Gastrocnemius medialis (tissue), 4 donors: ENCODE results near the gene ZNF511. TPM values are rescaled to one million over a fixed set of nuclear protein-coding genes. Genes with fewer than 3 reads are reported as not detected.

Source experiments
- ATAC-seq, 2 donors: fragments of 150-250 bp; one replicate each; pipeline ENCODE4 v1.9.1; 2016
- DNase-seq, 2 donors: peaks; one replicate each; pipeline ENCODE4 v3.0.0-alpha.2; 2019
- H3K27ac ChIP-seq, 4 donors: fragments of 200-600 bp; sonication (generic); 1 replicate in 1 of 4; 2 replicates in 3 of 4; pipeline ENCODE4 v1.5.1; 2016 to 2018; ENCODE audit warnings: mild to moderate bottlenecking in 2 of 4, moderate library complexity in 1 of 4
- H3K27me3 ChIP-seq, 3 donors: fragments of 200-600 bp; sonication (generic) in 2 of 3; 1 replicate in 1 of 3; 2 replicates in 2 of 3; pipeline versions ENCODE4 v1.5.1 to v1.6.0; 2016 to 2019; ENCODE audit warnings: mild to moderate bottlenecking in 1 of 3, moderate library complexity in 1 of 3
- H3K36me3 ChIP-seq, 2 donors: fragments of 200-600 bp; sonication (generic) in 1 of 2; one replicate each; pipeline ENCODE4 v1.5.1; 2017 to 2018
- H3K4me1 ChIP-seq, 2 donors: fragments of 200-600 bp; sonication (generic) in 1 of 2; one replicate each; pipeline ENCODE4 v1.5.1; 2016 to 2017; ENCODE audit warnings: mild to moderate bottlenecking in 2 of 2
- H3K4me3 ChIP-seq, 4 donors: fragments of 200-600 bp; sonication (generic) in 3 of 4; 1 replicate in 1 of 4; 2 replicates in 3 of 4; pipeline ENCODE4 v1.5.1; 2016 to 2019; ENCODE audit warnings: mild to moderate bottlenecking in 2 of 4
- H3K9me3 ChIP-seq, 3 donors: fragments of 200-600 bp; sonication (generic) in 2 of 3; 1 replicate in 1 of 3; 2 replicates in 2 of 3; pipeline ENCODE4 v1.5.1; 2016 to 2019
- CTCF ChIP-seq, 5 experiments: fragments of 450-650 bp in 3 of 5; fragments of 200-600 bp in 2 of 5; sonication (generic) in 2 of 5; IDR thresholded peaks in 4 of 5; conservative IDR thresholded peaks in 1 of 5; 1 replicate in 4 of 5; 2 replicates in 1 of 5; pipeline ENCODE4 v1.5.1; 2016 to 2019; ENCODE audit warnings: antibody characterized with exemption in 5 of 5, mild to moderate bottlenecking in 3 of 5, moderate library complexity in 3 of 5
- POLR2A ChIP-seq, 2 donors: fragments of 450-650 bp; IDR thresholded peaks; one replicate each; pipeline ENCODE4 v1.6.1; 2017; ENCODE audit warnings: antibody characterized with exemption in 2 of 2, mild to moderate bottlenecking in 2 of 2, moderate library complexity in 2 of 2
- in situ Hi-C, 4 donors: fragments of 200-750 bp; cut with MboI; loops; one replicate each; pipeline versions ENCODE4 v1.15.0 to v1.8.0; 2017; ENCODE audit warnings: low sequenced_read_pairs in 4 of 4
- intact Hi-C: fragments of 100-400 bp; cut with DNase I; formaldehyde crosslinking; loops from one replicate; pipeline ENCODE4 v1.15.1; 2023; ENCODE audit warnings: low total_unique reads
- total RNA-seq, 4 donors: library from RNA; depleted of rRNA; stranded (reverse); fragments of >200 nt; gene quantifications; one replicate each; pipeline versions ENCODE4 v1.1.0 to v1.2.3, GENCODE V29; 2016

The ZNF511 gene
- total RNA-seq, 4 donors from 2014 or later: 25.0 to 49.5 (median 41.9) TPM

GRCh38 chr10:133359972-133360610, 51.4 kb downstream of the ZNF511 start:
- DNase-seq: no peak
- Histone ChIP-seq H3K9me3 (no peaks in the 10 kb centered on the region), H3K4me3 (no peak overlapping the region), H3K4me1 (peaks cover 4 to 8% of the 10 kb centered on the region in 2 donors), H3K36me3 (peaks cover 0 to 29% of the 10 kb centered on the region in 2 donors), H3K27ac (no peak overlapping the region), H3K27me3 (peaks cover 4 to 19% (median 13%) of the 10 kb centered on the region in 3 donors)
- TF ChIP-seq POLR2A (IDR thresholded peaks at IDR 0.05) (no peak), CTCF (IDR thresholded peaks at IDR 0.05 in 4 of 5, conservative IDR thresholded peaks at IDR 0.05 in 1 of 5) (no peak)
- ATAC-seq: no peak
- intact Hi-C loops (no loop called here), in situ Hi-C loops (no loop called here)

GRCh38 chr10:133361227-133361626, 52.5 kb downstream of the ZNF511 start:
- TF ChIP-seq CTCF (IDR thresholded peaks at IDR 0.05 in 4 of 5, conservative IDR thresholded peaks at IDR 0.05 in 1 of 5): no peak
- no peak for TF ChIP-seq POLR2A (IDR thresholded peaks at IDR 0.05)
- Histone ChIP-seq H3K4me1 (peaks cover 4 to 8% of the 10 kb centered on the region in 2 donors), H3K9me3 (no peaks in the 10 kb centered on the region), H3K36me3 (peaks cover 0 to 40% of the 10 kb centered on the region in 2 donors), H3K27me3 (peaks cover 4 to 10% (median 9%) of the 10 kb centered on the region in 3 donors), H3K4me3 (no peak overlapping the region), H3K27ac (no peak overlapping the region)
- in situ Hi-C loops: no loop called here
- ATAC-seq (no peak), DNase-seq (no peak)
- intact Hi-C loops: no loop called here

DNA sequence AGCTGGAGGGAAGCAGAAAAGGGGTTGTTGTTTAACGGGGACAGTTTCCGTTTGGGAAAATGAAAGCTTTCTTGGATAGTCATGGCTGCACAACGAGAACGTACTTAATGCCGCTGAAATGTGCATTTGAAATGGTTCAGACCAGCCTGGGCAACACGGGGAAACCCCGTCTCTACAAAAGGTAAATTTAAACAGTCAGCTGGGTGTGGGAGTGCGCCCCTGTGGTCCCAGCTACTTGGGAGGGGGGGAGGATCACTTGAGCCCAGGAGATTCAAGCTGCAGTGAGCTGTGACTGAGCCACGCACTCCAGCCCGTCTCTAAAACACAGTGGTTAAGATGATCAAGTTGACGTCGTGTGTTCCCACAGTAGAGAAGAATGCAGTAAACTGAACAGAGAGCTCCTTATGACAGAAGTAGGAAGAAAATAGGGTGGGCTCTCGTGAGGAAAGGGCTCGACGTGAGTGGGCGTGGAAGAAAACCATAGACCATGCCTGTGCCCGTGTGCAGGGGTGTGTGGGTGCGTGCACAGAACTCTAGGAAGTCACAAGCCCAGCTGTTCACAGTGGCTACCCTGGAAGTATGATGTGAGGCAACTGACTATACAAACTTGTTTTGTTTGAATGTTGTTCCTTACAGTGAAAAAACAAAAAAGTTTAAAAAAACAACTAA, 53.2 kb downstream of the ZNF511 start:
- peaks cover 0 to 47% of the 10 kb centered on the region in 2 donors for H3K36me3 ChIP-seq
- no peak for TF ChIP-seq CTCF (IDR thresholded peaks at IDR 0.05 in 4 of 5, conservative IDR thresholded peaks at IDR 0.05 in 1 of 5)
- no peak for TF ChIP-seq POLR2A (IDR thresholded peaks at IDR 0.05)
- H3K27me3 ChIP-seq: peaks cover 2 to 6% (median 4%) of the 10 kb centered on the region in 3 donors
- no peak overlapping the region for H3K4me3 ChIP-seq
- in situ Hi-C loops: no loop called here
- DNase-seq (no peak), ATAC-seq (no peak)
- peaks cover 3% of the 10 kb centered on the region in 2 donors for H3K4me1 ChIP-seq
- H3K27ac ChIP-seq: no peak overlapping the region
- intact Hi-C loops: no loop called here
- H3K9me3 ChIP-seq: no peaks in the 10 kb centered on the region

Other genes starting within 250 kb of the ZNF511 start
- gene ADGRA1, start 221.0 kb upstream of the ZNF511 start, total RNA-seq: not detected
- gene KNDC1, start 148.7 kb upstream of the ZNF511 start, total RNA-seq: under 1 TPM in 2 of 4 donors, not detected in 2; 0.04 to 0.13 TPM
- not detected for gene UTF1, start 78.7 kb upstream of the ZNF511 start, total RNA-seq
- gene VENTX, start 71.1 kb upstream of the ZNF511 start, total RNA-seq: 1 to 10 TPM in 1 of 4 donors, under 1 TPM in 3; 0.13 to 1.3 (median 0.34) TPM
- 1 to 10 TPM in 3 of 4 donors, under 1 TPM in 1; 0.90 to 2.1 (median 1.2) TPM for gene ADAM8, start 32.0 kb upstream of the ZNF511 start, total RNA-seq
- gene TUBGCP2, start within 50 bp of the ZNF511 start, total RNA-seq: 10 to 100 TPM; 21.5 to 43.8 (median 36.5) TPM
- gene CALY, start 28.0 kb downstream of the ZNF511 start, total RNA-seq: not detected
- gene PRAP1, start 38.5 kb downstream of the ZNF511 start, total RNA-seq: 1 to 10 TPM in 2 of 4 donors, under 1 TPM in 1, not detected in 1; 0.59 to 1.4 (median 1.1) TPM
- 1 to 10 TPM; 3.2 to 8.9 (median 5.6) TPM for gene FUOM, start 49.1 kb downstream of the ZNF511 start, total RNA-seq
- 100 to 1,000 TPM in 3 of 4 donors, 10 to 100 TPM in 1; 96.7 to 123 (median 106) TPM for gene ECHS1, start 64.4 kb downstream of the ZNF511 start, total RNA-seq
- 1 to 10 TPM; 4.9 to 7.7 (median 6.7) TPM for gene PAOX, start 70.3 kb downstream of the ZNF511 start, total RNA-seq
- gene MTG1, start 85.2 kb downstream of the ZNF511 start, total RNA-seq: 10 to 100 TPM; 12.2 to 23.9 (median 14.1) TPM
- not detected for gene SPRN, start 115.7 kb downstream of the ZNF511 start, total RNA-seq
- 1 to 10 TPM in 2 of 4 donors, under 1 TPM in 2; 0.11 to 1.4 (median 0.71) TPM for gene SCART1, start 145.0 kb downstream of the ZNF511 start, total RNA-seq
- 10 to 100 TPM in 1 of 4 donors, 1 to 10 TPM in 2, under 1 TPM in 1; 0.97 to 14.0 (median 4.4) TPM for gene CYP2E1, start 218.4 kb downstream of the ZNF511 start, total RNA-seq